GM18526 (cell line): ENCODE measurements around the gene ME3.

ENCODE experiments used
- POLR2A ChIP-seq: IDR thresholded peaks from 3 replicates; pipeline ENCODE4 v1.6.1; 2011; ENCODE audit not compliant: insufficient read length; ENCODE audit errors: extremely low read depth

ME3 gene

GRCh38 chr11:86676533-86677154 is 4.2 kb upstream of the ME3 start:
- no peak for TF ChIP-seq POLR2A

GRCh38 chr11:86676010-86676409 is 3.6 kb upstream of the ME3 start:
- no peak for TF ChIP-seq POLR2A

- TF ChIP-seq POLR2A: no peak
Measured at GRCh38 chr11:86675017-86675416, 2.6 kb upstream of the ME3 start.

- no peak for TF ChIP-seq POLR2A
Measured at GRCh38 chr11:86673872-86674750, 1.7 kb upstream of the ME3 start.

GRCh38 chr11:86673055-86673843 is 833 bp upstream of the ME3 start:
- TF ChIP-seq POLR2A: no peak

GRCh38 chr11:86671531-86672006 is 847 bp downstream of the ME3 start:
- TF ChIP-seq POLR2A: no peak

GRCh38 chr11:86670911-86671310 is 1.5 kb downstream of the ME3 start:
- TF ChIP-seq POLR2A: no peak

- TF ChIP-seq POLR2A: no peak
Measured at GRCh38 chr11:86670181-86670580, 2.2 kb downstream of the ME3 start.

GRCh38 chr11:86669424-86669823 is 3.0 kb downstream of the ME3 start:
- no peak for TF ChIP-seq POLR2A

- TF ChIP-seq POLR2A: no peak
Measured at GRCh38 chr11:86668929-86669328, 3.5 kb downstream of the ME3 start.

GRCh38 chr11:86666193-86666592 is 6.2 kb downstream of the ME3 start:
- TF ChIP-seq POLR2A: no peak

GRCh38 chr11:86664930-86665329 is 7.5 kb downstream of the ME3 start:
- no peak for TF ChIP-seq POLR2A

GRCh38 chr11:86663761-86664160 is 8.7 kb downstream of the ME3 start:
- TF ChIP-seq POLR2A: no peak

- TF ChIP-seq POLR2A: no peak
Measured at GRCh38 chr11:86663291-86663690, 9.1 kb downstream of the ME3 start.

- no peak for TF ChIP-seq POLR2A
Measured at GRCh38 chr11:86660736-86661135, 11.7 kb downstream of the ME3 start.

GRCh38 chr11:86660088-86660487 is 12.3 kb downstream of the ME3 start:
- no peak for TF ChIP-seq POLR2A
